OCI-LY7 (cell line): ENCODE measurements around the gene ABHD8.

Source experiments
- CTCF ChIP-seq: fragments of 200-600 bp; sonication (generic); conservative IDR thresholded peaks from 2 replicates; pipeline ENCODE4 v1.5.1; 2014; ENCODE audit warnings: mild to moderate bottlenecking, antibody characterized with exemption, low read length, moderate library complexity, mixed read lengths
- EZH2phosphoT487 ChIP-seq: fragments of 200-600 bp; sonication (generic); IDR thresholded peaks from 2 replicates; pipeline ENCODE4 v1.6.1; 2018; ENCODE audit warnings: low read depth, borderline replicate concordance, mild to moderate bottlenecking, mixed run types, antibody characterized with exemption, low read length, moderate library complexity, mixed read lengths

- no peak for TF ChIP-seq CTCF
- TF ChIP-seq EZH2phosphoT487: no peak
Observed at GRCh38 chr19:17338433-17339078, 35.3 kb upstream of the ABHD8 start.
